ENCODE results near the gene SUGCT. TPM values are rescaled to one million over a fixed set of nuclear protein-coding genes. Genes with fewer than 3 reads are reported as not detected.

The SUGCT gene
- total and polyA plus RNA-seq, 9 of the 15 experiments (the other 6 are each of a cell fraction or from before 2014, with no cell fraction given): 0.58 to 2.5 (median 1.4) TPM

GRCh38 chr7:40544221-40544723 is 409.5 kb downstream of the SUGCT start:
- no TSS peak for BruUV-seq (replicated peaks)
- Histone ChIP-seq H3K36me3 (ENCODE audit: control insufficient read depth, insufficient read depth, low read length) (no peaks in the 10 kb centered on the region), H3K4me1 (replicated peaks in 1 of 2; ENCODE audit: control insufficient read depth in 2 of 2, insufficient read depth in 2 of 2, low read length in 2 of 2) (no peaks in the 10 kb centered on the region), H3K4me2 (ENCODE audit: insufficient read depth, low read length) (no peak overlapping the region), H3K79me2 (ENCODE audit: control insufficient read depth, insufficient read depth, low read length) (no peaks in the 10 kb centered on the region), H3K9me1 (ENCODE audit: control insufficient read depth, insufficient read depth, low read length) (no peaks in the 10 kb centered on the region), H3K9ac (ENCODE audit: insufficient read depth in 1 of 2, low read depth in 2 of 2, low read length in 2 of 2) (no peak overlapping the region), H2AFZ (ENCODE audit: low read depth, low read length) (no peak overlapping the region), H3K27me3 (ENCODE audit: control insufficient read depth in 2 of 2, insufficient read depth in 2 of 2, low read length in 2 of 2) (no peaks in the 10 kb centered on the region), H3K9me3 (replicated peaks; ENCODE audit: control insufficient read depth, insufficient read depth, low read depth, low read length) (no peaks in the 10 kb centered on the region), H3K27ac (ENCODE audit: extremely low read depth, low read depth, low read length) (no peak overlapping the region), H3K4me3 (no peak overlapping the region), H4K20me1 (replicated peaks; ENCODE audit: control insufficient read depth, insufficient read depth, low read length) (no peaks in the 10 kb centered on the region)
- no peak for TF ChIP-seq ZZZ3 (IDR thresholded peaks at IDR 0.05)
- TF ChIP-seq ZHX1 (conservative IDR thresholded peaks at IDR 0.05; ENCODE audit: low read length): no peak
- TF ChIP-seq E2F4 (CRISPR knock-in tag; IDR thresholded peaks at IDR 0.05; ENCODE audit: low read depth): no peak
- no peak for TF ChIP-seq RFX1 (IDR thresholded peaks at IDR 0.05)
- no peak for TF ChIP-seq HDGF (IDR thresholded peaks at IDR 0.05)
- no peak for TF ChIP-seq NR1H2 (CRISPR knock-in tag; IDR thresholded peaks at IDR 0.05)
- TF ChIP-seq TEAD1 (CRISPR knock-in tag; IDR thresholded peaks at IDR 0.05): no peak
- TF ChIP-seq ZNF121 (CRISPR knock-in tag; conservative IDR thresholded peaks at IDR 0.05): no peak
- TF ChIP-seq MBD1 (CRISPR knock-in tag; IDR thresholded peaks at IDR 0.05): no peak
- TF ChIP-seq PRDM10 (IDR thresholded peaks at IDR 0.05; ENCODE audit: partially characterized antibody): no peak
- intact Hi-C loops (cut with micrococcal nuclease): no loop called here
- ChIA-PET CTCF (ENCODE audit: low intra/inter-chr PET ratio) (no interaction called here), POLR2A (interaction anchor here (0.6 kb wide), 1 partner anchor 371 kb away, joined by 3 read pairs; no protein-coding TSS in a partner anchor)
- in situ Hi-C loops (cut with MboI): no loop called here
- WGBS (ENCODE audit: insufficient coverage, low coverage, missing lambda C conversion rate): 12% methylated on average over 6 of the region's 6 CpGs
- ATAC-seq (no peak), FAIRE-seq (no peak), DNase-seq (ENCODE audit: extremely low read depth in 1 of 4, low spot score in 3 of 4) (no peak)

Measured in K562 (cell line).